Gastroesophageal sphincter (tissue), 4 donors: ENCODE data around the gene OLA1. TPM values are rescaled to one million over a fixed set of nuclear protein-coding genes. Genes with fewer than 3 reads are reported as not detected.

ENCODE experiments used
- ATAC-seq: fragments of 150-250 bp; one replicate; pipeline ENCODE4 v1.9.1; 2016; ENCODE audit warnings: mild to moderate bottlenecking, moderate library complexity
- H3K27ac ChIP-seq, 4 donors: fragments of 200-600 bp; sonication (generic) in 3 of 4; 1 replicate in 3 of 4; 2 replicates in 1 of 4; pipeline ENCODE4 v1.5.1; 2016 to 2019
- H3K27me3 ChIP-seq: fragments of 200-600 bp; sonication (generic); one replicate; pipeline ENCODE4 v1.5.1; 2019
- H3K36me3 ChIP-seq, 2 donors: fragments of 200-600 bp; sonication (generic); one replicate each; pipeline ENCODE4 v1.5.1; 2019; ENCODE audit warnings: control low read depth in 1 of 2
- H3K4me1 ChIP-seq, 3 donors: fragments of 200-600 bp; sonication (generic); 1 replicate in 2 of 3; 2 replicates in 1 of 3; pipeline ENCODE4 v1.5.1; 2016 to 2019; ENCODE audit warnings: control low read depth in 2 of 3
- H3K4me3 ChIP-seq, 2 donors: fragments of 200-600 bp; sonication (generic); one replicate each; pipeline ENCODE4 v1.5.1; 2019; ENCODE audit warnings: mild to moderate bottlenecking in 1 of 2, moderate library complexity in 1 of 2
- H3K9me3 ChIP-seq, 3 donors: fragments of 200-600 bp; sonication (generic); one replicate each; pipeline ENCODE4 v1.5.1; 2017 to 2019; ENCODE audit warnings: control low read depth in 2 of 3
- EP300 ChIP-seq: sonication (generic); formaldehyde crosslinking; IDR thresholded peaks from one replicate; pipeline ENCODE4 v1.6.1; 2017; ENCODE audit warnings: antibody characterized with exemption, mild to moderate bottlenecking
- POLR2A ChIP-seq, 2 donors: fragments of 450-650 bp; IDR thresholded peaks; one replicate each; pipeline ENCODE4 v1.6.1; 2017; ENCODE audit warnings: antibody characterized with exemption in 2 of 2, mild to moderate bottlenecking in 2 of 2, moderate library complexity in 1 of 2
- POLR2AphosphoS5 ChIP-seq: sonication (generic); formaldehyde crosslinking; IDR thresholded peaks from one replicate; pipeline ENCODE4 v1.6.1; 2017; ENCODE audit warnings: antibody characterized with exemption
- WGBS, 2 donors: methylation state at CpG; one replicate each; pipeline ENCODE4 v1.1.5; 2018; ENCODE audit warnings: low coverage in 1 of 2; 5-methylcytosine and 5-hydroxymethylcytosine counted together
- total RNA-seq, 4 donors: library from RNA; depleted of rRNA; stranded (reverse); fragments of >200 nt; gene quantifications; one replicate each; pipeline ENCODE4 v1.1.0, GENCODE V29; 2016
- TF ChIP-seq, protein P1 (sequence below), 4 experiments: fragments of 200-600 bp in 2 of 4; fragments of 450-650 bp in 2 of 4; sonication (generic) in 1 of 4; IDR thresholded peaks; one replicate each; pipeline ENCODE4 v1.5.1; 2017 to 2019; ENCODE audit warnings: antibody characterized with exemption in 4 of 4, mild to moderate bottlenecking in 2 of 4, moderate library complexity in 2 of 4

The OLA1 gene
- total RNA-seq, 4 donors from 2014 or later, result 57.1 to 90.4 (median 72.1) TPM

DNA sequence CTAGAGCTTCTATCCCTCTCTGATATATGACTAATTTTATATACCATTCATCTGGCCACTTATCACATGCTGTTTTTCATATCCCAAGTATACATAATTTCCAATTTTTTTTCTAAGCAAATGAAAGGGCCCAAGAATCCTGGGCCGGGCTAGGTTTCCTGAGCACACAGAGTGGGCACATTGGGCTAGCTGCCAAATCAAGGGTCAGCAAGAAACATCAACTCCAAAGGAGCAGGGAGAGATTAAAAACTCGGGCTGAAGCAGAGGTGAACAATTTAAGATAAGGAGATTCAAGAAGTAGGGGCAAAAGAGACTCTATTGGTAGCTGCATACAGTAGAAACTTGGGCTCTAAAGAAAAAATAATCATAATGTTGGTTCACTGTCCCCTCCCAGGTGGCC lies 39.0 kb downstream of the OLA1 start:
- H3K9me3 ChIP-seq, result no peaks in the 10 kb centered on the region
- no peaks in the 10 kb centered on the region for H3K4me1 ChIP-seq
- no peaks in the 10 kb centered on the region for H3K27me3 ChIP-seq
- TF ChIP-seq POLR2AphosphoS5, result no peak
- TF ChIP-seq, protein P1, sequence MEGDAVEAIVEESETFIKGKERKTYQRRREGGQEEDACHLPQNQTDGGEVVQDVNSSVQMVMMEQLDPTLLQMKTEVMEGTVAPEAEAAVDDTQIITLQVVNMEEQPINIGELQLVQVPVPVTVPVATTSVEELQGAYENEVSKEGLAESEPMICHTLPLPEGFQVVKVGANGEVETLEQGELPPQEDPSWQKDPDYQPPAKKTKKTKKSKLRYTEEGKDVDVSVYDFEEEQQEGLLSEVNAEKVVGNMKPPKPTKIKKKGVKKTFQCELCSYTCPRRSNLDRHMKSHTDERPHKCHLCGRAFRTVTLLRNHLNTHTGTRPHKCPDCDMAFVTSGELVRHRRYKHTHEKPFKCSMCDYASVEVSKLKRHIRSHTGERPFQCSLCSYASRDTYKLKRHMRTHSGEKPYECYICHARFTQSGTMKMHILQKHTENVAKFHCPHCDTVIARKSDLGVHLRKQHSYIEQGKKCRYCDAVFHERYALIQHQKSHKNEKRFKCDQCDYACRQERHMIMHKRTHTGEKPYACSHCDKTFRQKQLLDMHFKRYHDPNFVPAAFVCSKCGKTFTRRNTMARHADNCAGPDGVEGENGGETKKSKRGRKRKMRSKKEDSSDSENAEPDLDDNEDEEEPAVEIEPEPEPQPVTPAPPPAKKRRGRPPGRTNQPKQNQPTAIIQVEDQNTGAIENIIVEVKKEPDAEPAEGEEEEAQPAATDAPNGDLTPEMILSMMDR (IDR thresholded peaks at IDR 0.05), result no peak
- TF ChIP-seq EP300, result no peak
- WGBS, 2 donors, result 40 to 86% methylated on average over 1 to 2 of the region's 2 CpGs
- ATAC-seq, result no peak
- H3K4me3 ChIP-seq, result no peak overlapping the region
- H3K27ac ChIP-seq, result no peak overlapping the region
- no peaks in the 10 kb centered on the region for H3K36me3 ChIP-seq

GRCh38 chr2:174208026-174208425 lies 40.3 kb downstream of the OLA1 start:
- no peak overlapping the region for H3K27ac ChIP-seq
- no peak overlapping the region for H3K4me3 ChIP-seq
- TF ChIP-seq, protein P1 (IDR thresholded peaks at IDR 0.05), result no peak
- TF ChIP-seq POLR2A (IDR thresholded peaks at IDR 0.05), result no peak
- no peak for TF ChIP-seq POLR2AphosphoS5
- no peak for TF ChIP-seq EP300
- H3K27me3 ChIP-seq, result no peaks in the 10 kb centered on the region
- 81 to 91% methylated on average over 4 of the region's 4 CpGs for WGBS, 2 donors
- ATAC-seq, result no peak
- no peaks in the 10 kb centered on the region for H3K36me3 ChIP-seq
- no peaks in the 10 kb centered on the region for H3K9me3 ChIP-seq
- no peaks in the 10 kb centered on the region for H3K4me1 ChIP-seq

GRCh38 chr2:174205562-174205961 lies 42.8 kb downstream of the OLA1 start:
- WGBS, 2 donors, result 100% methylated on average over 2 of the region's 2 CpGs; no CpG with 5 or more reads in 1 of the 2 donors
- ATAC-seq, result no peak

GRCh38 chr2:174202188-174202587 lies 46.1 kb downstream of the OLA1 start:
- no peak for ATAC-seq
- TF ChIP-seq POLR2AphosphoS5 (no peak), EP300 (no peak), POLR2A (IDR thresholded peaks at IDR 0.05) (no peak)
- TF ChIP-seq, protein P1 (IDR thresholded peaks at IDR 0.05), result no peak
- Histone ChIP-seq H3K27ac (no peak overlapping the region), H3K4me3 (no peak overlapping the region), H3K9me3 (no peaks in the 10 kb centered on the region), H3K27me3 (no peaks in the 10 kb centered on the region), H3K4me1 (no peaks in the 10 kb centered on the region), H3K36me3 (no peaks in the 10 kb centered on the region)
- WGBS, 2 donors, result 95% methylated on average over 4 of the region's 4 CpGs

More at GRCh38 chr2:174205562-174205961, 42.8 kb downstream of the OLA1 start:
- no peak for TF ChIP-seq POLR2AphosphoS5
- no peak for TF ChIP-seq EP300
- no peak overlapping the region for H3K4me3 ChIP-seq
- H3K27ac ChIP-seq, result no peak overlapping the region
- no peaks in the 10 kb centered on the region for H3K4me1 ChIP-seq
- no peaks in the 10 kb centered on the region for H3K27me3 ChIP-seq
- no peaks in the 10 kb centered on the region for H3K36me3 ChIP-seq
- no peaks in the 10 kb centered on the region for H3K9me3 ChIP-seq

- Histone ChIP-seq H3K4me3 (no peak overlapping the region), H3K4me1 (no peaks in the 10 kb centered on the region), H3K9me3 (no peaks in the 10 kb centered on the region), H3K27ac (no peak overlapping the region), H3K36me3 (no peaks in the 10 kb centered on the region), H3K27me3 (no peaks in the 10 kb centered on the region)
- 88 to 90% methylated on average over 2 of the region's 2 CpGs for WGBS, 2 donors
- TF ChIP-seq, protein P1 (IDR thresholded peaks at IDR 0.05), result no peak
- TF ChIP-seq POLR2AphosphoS5, result no peak
- no peak for TF ChIP-seq POLR2A (IDR thresholded peaks at IDR 0.05)
- TF ChIP-seq EP300, result no peak
- ATAC-seq, result no peak
Observed at GRCh38 chr2:174198846-174199564, 49.3 kb downstream of the OLA1 start.
